GM12878 (cell line): Measurements from ENCODE around the gene ADM. TPM values are rescaled to one million over a fixed set of nuclear protein-coding genes. Genes with fewer than 3 reads are reported as not detected.

Source experiments
- ATAC-seq: fragments of 200-7000 bp; cut with Tn5 transposase; 3 replicates; pipeline ENCODE4 v1.9.1; 2020; ENCODE audit warnings: mild to moderate bottlenecking, moderate library complexity
- BruUV-seq: library from RNA; stranded (reverse); fragments of 400-500 nt; replicated peaks from 2 replicates; lab custom pipeline; 2021; lab: Mats Ljungman, UMichigan
- CTCF ChIA-PET: fragments of 300-600 bp; sonication (Branson Sonifier 250); formaldehyde crosslinking; extraction: SDS; loops from one replicate; lab custom pipeline; 2021; ENCODE audit warnings: inconsistent platforms; lab: Yijun Ruan, JAX
- POLR2A ChIA-PET: fragments of 350-600 bp; formaldehyde crosslinking; extraction: SDS; loops from one replicate; lab custom pipeline; 2021; ENCODE audit warnings: inconsistent platforms; lab: Charles Lee
- RAD21 ChIA-PET: fragments of 300-600 bp; sonication (Branson Sonifier 250); formaldehyde crosslinking; loops from one replicate; lab custom pipeline; 2023; ENCODE audit warnings: antibody characterized with exemption; ENCODE audit not compliant: unreplicated experiment; lab: Charles Lee
- SMC1A ChIA-PET: fragments of 300-600 bp; sonication (Branson Sonifier 250); formaldehyde crosslinking; loops from one replicate; lab custom pipeline; 2023; ENCODE audit not compliant: unreplicated experiment, uncharacterized antibody; lab: Charles Lee
- DNase-seq: peaks from one replicate; pipeline ENCODE4 v3.0.0-alpha.2; 2011; ENCODE audit warnings: low read depth, low spot score
- FAIRE-seq: peaks from 3 replicates; lab custom pipeline; 2011; peaks lifted over from hg19 to GRCh38; lab: Jason Lieb, UNC
- H2AFZ ChIP-seq: 2 replicates; pipeline ENCODE4 v1.6.0; 2011; ENCODE audit warnings: low read depth, low read length, control low read depth; ENCODE audit not compliant: control insufficient read depth
- H3K27ac ChIP-seq: 2 replicates; pipeline ENCODE4 v1.5.1; 2011; ENCODE audit warnings: control low read depth; ENCODE audit not compliant: control insufficient read depth, insufficient read depth
- H3K27me3 ChIP-seq, 2 experiments: replicated peaks in 1 of 2; 2 replicates each; pipeline versions ENCODE4 v1.6.0 to v1.6.1; 2011; ENCODE audit warnings: low read length in 1 of 2; ENCODE audit not compliant: control insufficient read depth in 2 of 2, insufficient read depth in 2 of 2
- H3K36me3 ChIP-seq, 2 experiments: 2 replicates each; pipeline ENCODE4 v1.5.1; 2011; ENCODE audit warnings: low read length in 1 of 2; ENCODE audit not compliant: control insufficient read depth in 2 of 2, insufficient read depth in 2 of 2
- H3K4me1 ChIP-seq: 2 replicates; pipeline ENCODE4 v1.6.1; 2011; ENCODE audit warnings: mild to moderate bottlenecking, low read length, moderate library complexity, mixed read lengths; ENCODE audit not compliant: control insufficient read depth, insufficient read depth
- H3K4me2 ChIP-seq: 2 replicates; pipeline ENCODE4 v1.6.0; 2011; ENCODE audit warnings: control low read depth; ENCODE audit not compliant: control insufficient read depth, insufficient read depth
- H3K4me3 ChIP-seq: fragments of 200-600 bp; sonication (generic); 2 replicates; pipeline ENCODE4 v1.5.1; 2016
- H3K79me2 ChIP-seq: 2 replicates; pipeline ENCODE4 v1.6.0; 2011; ENCODE audit warnings: low read length; ENCODE audit not compliant: control insufficient read depth, insufficient read depth
- H3K9ac ChIP-seq: 2 replicates; pipeline ENCODE4 v1.8.0; 2011; ENCODE audit warnings: low read length, control low read depth, mixed read lengths; ENCODE audit not compliant: control insufficient read depth, insufficient read depth
- H3K9me3 ChIP-seq: replicated peaks from 3 replicates; pipeline ENCODE4 v1.5.1; 2011; ENCODE audit warnings: mild to moderate bottlenecking, low read length; ENCODE audit not compliant: control insufficient read depth, insufficient read depth
- H4K20me1 ChIP-seq: 2 replicates; pipeline ENCODE4 v1.6.0; 2011; ENCODE audit not compliant: control insufficient read depth, insufficient read depth
- FOXK2 ChIP-seq: fragments of 450-650 bp; IDR thresholded peaks from 2 replicates; pipeline ENCODE4 v1.6.1; 2017; ENCODE audit warnings: mild to moderate bottlenecking, moderate library complexity
- JUNB ChIP-seq: IDR thresholded peaks from 2 replicates; pipeline ENCODE4 v1.6.1; 2016; ENCODE audit warnings: antibody characterized with exemption, mild to moderate bottlenecking
- NRF1 ChIP-seq: conservative IDR thresholded peaks from 2 replicates; pipeline ENCODE4 v1.6.1; 2011; ENCODE audit warnings: mild to moderate bottlenecking, low read depth, low read length, improper control_type of control experiment
- RUNX3 ChIP-seq: IDR thresholded peaks from 2 replicates; pipeline ENCODE4 v1.6.1; 2012; ENCODE audit warnings: low read length, inconsistent platforms
- SRF ChIP-seq, 2 experiments: IDR thresholded peaks; 2 replicates each; pipeline ENCODE4 v1.6.1; 2011; ENCODE audit warnings: low read depth in 2 of 2, low read length in 2 of 2, mild to moderate bottlenecking in 1 of 2, moderate library complexity in 1 of 2
- STAT3 ChIP-seq: IDR thresholded peaks from 2 replicates; pipeline ENCODE4 v1.6.1; 2011; ENCODE audit warnings: low read depth, low read length, improper control_type of control experiment
- WGBS: methylation state at CpG from one replicate; pipeline ENCODE4 v1.1.6; 2016; ENCODE audit warnings: low lambda C conversion rate; ENCODE audit not compliant: insufficient replicate concordance, insufficient coverage; ENCODE audit errors: missing lambda C conversion rate; 5-methylcytosine and 5-hydroxymethylcytosine counted together
- in situ Hi-C: fragments of 300-500 bp; cut with MboI; formaldehyde crosslinking; loops from 9 replicates; pipeline ENCODE4 v1.14.3; 2018; ENCODE audit warnings: mixed read lengths
- intact Hi-C: fragments of 100-400 bp; cut with micrococcal nuclease; formaldehyde crosslinking; loops from one replicate; pipeline ENCODE4 v1.14.2; 2022; ENCODE audit not compliant: unreplicated experiment
- polyA plus RNA-seq, 11 experiments: library from polyadenylated mRNA; depleted of rRNA in 4 of 11; unstranded in 6 of 11; stranded (reverse) in 5 of 11; fragments of >200 nt; fragmentation: Nextera tagmentation in 4 of 11; fragmentation: Illumina TruSeq in 1 of 11; extraction: Ambion mirVana in 4 of 11; extraction: Trizol in 1 of 11; gene quantifications; 1 replicate in 1 of 11; 2 replicates in 10 of 11; pipeline versions ENCODE4 v1.2.1 to v1.2.3, GENCODE V29; 2011 to 2016; ENCODE audit warnings: inconsistent platforms in 2 of 11, missing spikeins in 2 of 11, low read depth in 1 of 11
- total RNA-seq, 4 experiments: library from RNA; depleted of rRNA in 3 of 4; stranded (reverse); fragments of >200 nt in 3 of 4; fragmentation: Illumina TruSeq in 1 of 4; extraction: Trizol in 1 of 4; gene quantifications; 2 replicates each; pipeline versions ENCODE4 v1.2.1 to v1.2.3, GENCODE V29; 2013 to 2021
- TF ChIP-seq, protein P1 (sequence below): fragments of 450-650 bp; formaldehyde crosslinking; IDR thresholded peaks from 2 replicates; pipeline ENCODE4 v1.4.0; 2022; ENCODE audit warnings: mild to moderate bottlenecking, moderate library complexity
- TF ChIP-seq, protein P2 (sequence below): IDR thresholded peaks from 2 replicates; pipeline ENCODE4 v1.6.1; 2012; ENCODE audit warnings: low read length, inconsistent platforms

The ADM gene
- total and polyA plus RNA-seq, 10 of the 15 experiments (the other 5 are each of a cell fraction or from before 2014, with no cell fraction given), result 0.11 to 4.2 (median 0.21) TPM; not detected in 7

DNA sequence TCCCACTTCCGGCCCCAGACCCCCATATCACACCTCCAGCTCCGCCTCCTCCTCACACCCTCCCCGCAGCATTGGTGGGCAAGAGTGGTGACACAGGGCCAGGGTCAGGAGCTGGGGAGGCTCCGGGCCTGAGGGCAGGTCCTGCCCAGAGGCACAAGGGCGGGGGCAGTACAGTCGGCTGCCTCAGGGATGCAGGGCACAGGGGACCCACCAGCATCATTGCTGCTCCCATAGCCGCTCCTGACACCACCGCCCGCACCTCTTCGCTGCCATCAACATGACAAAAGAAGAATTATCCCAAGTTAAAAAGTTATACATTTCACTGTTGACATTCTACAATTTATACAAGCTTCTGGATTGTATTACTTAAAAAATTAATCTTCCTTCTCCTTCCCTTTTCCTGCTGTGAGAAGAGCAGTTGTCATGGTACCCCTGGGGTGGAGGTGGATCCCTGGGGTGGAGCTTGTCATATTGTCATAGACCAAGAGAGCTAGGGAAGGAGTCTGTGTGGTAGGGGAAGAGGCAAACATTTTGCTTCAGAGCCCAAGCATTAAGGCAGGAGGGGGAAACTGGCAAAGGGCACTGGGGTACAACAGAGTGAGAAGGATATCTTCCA, 15.0 kb upstream of the ADM start:
- Histone ChIP-seq H3K9ac (no peak overlapping the region), H3K4me1 (peaks cover 6% of the 10 kb centered on the region), H3K36me3 (no peaks in the 10 kb centered on the region), H3K4me2 (no peak overlapping the region), H3K9me3 (no peaks in the 10 kb centered on the region), H4K20me1 (no peaks in the 10 kb centered on the region), H2AFZ (no peak overlapping the region), H3K27me3 (peaks cover 13 to 15% of the 10 kb centered on the region in 2 experiments), H3K4me3 (no peak overlapping the region), H3K27ac (no peak overlapping the region), H3K79me2 (no peaks in the 10 kb centered on the region)
- no peak for DNase-seq
- no peak for ATAC-seq
- ChIA-PET SMC1A (no interaction called here), POLR2A (no interaction called here), CTCF (interaction anchor here (1.5 kb wide), 1 partner anchor 14 kb away, joined by 4 read pairs; no protein-coding TSS in a partner anchor), RAD21 (no interaction called here)
- intact Hi-C loops (no loop called here), in situ Hi-C loops (loop anchor here (10.0 kb wide), 1 partner anchor 525 kb away; no protein-coding TSS in a partner anchor)
- no peak for FAIRE-seq
- TF ChIP-seq NRF1 (no peak), STAT3 (no peak), FOXK2 (no peak), JUNB (no peak), RUNX3 (no peak), SRF (IDR thresholded peaks at IDR 0.05; ENCODE audit: low read depth in 2 of 2, low read length in 2 of 2) (no peak)
- TF ChIP-seq, protein P1, sequence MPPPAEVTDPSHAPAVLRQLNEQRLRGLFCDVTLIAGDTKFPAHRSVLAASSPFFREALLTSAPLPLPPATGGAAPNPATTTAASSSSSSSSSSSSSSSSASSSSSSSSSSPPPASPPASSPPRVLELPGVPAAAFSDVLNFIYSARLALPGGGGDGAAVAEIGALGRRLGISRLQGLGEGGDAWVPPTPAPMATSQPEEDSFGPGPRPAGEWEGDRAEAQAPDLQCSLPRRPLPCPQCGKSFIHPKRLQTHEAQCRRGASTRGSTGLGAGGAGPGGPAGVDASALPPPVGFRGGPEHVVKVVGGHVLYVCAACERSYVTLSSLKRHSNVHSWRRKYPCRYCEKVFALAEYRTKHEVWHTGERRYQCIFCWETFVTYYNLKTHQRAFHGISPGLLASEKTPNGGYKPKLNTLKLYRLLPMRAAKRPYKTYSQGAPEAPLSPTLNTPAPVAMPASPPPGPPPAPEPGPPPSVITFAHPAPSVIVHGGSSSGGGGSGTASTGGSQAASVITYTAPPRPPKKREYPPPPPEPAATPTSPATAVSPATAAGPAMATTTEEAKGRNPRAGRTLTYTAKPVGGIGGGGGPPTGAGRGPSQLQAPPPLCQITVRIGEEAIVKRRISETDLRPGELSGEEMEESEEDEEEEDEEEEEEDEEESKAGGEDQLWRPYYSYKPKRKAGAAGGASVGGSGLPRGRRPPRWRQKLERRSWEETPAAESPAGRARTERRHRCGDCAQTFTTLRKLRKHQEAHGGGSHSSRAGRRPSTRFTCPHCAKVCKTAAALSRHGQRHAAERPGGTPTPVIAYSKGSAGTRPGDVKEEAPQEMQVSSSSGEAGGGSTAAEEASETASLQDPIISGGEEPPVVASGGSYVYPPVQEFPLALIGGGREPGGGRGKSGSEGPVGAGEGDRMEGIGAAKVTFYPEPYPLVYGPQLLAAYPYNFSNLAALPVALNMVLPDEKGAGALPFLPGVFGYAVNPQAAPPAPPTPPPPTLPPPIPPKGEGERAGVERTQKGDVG (CRISPR knock-in tag), result no peak
- TF ChIP-seq, protein P2, sequence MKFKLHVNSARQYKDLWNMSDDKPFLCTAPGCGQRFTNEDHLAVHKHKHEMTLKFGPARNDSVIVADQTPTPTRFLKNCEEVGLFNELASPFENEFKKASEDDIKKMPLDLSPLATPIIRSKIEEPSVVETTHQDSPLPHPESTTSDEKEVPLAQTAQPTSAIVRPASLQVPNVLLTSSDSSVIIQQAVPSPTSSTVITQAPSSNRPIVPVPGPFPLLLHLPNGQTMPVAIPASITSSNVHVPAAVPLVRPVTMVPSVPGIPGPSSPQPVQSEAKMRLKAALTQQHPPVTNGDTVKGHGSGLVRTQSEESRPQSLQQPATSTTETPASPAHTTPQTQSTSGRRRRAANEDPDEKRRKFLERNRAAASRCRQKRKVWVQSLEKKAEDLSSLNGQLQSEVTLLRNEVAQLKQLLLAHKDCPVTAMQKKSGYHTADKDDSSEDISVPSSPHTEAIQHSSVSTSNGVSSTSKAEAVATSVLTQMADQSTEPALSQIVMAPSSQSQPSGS, result no peak
- no TSS peak for BruUV-seq
- WGBS, result 47% methylated on average over 10 of the region's 10 CpGs
